Upper lobe of left lung (tissue), 4 donors: ENCODE measurements around the gene UNC79.

ENCODE experiments used
- EP300 ChIP-seq, 4 donors: sonication (generic); formaldehyde crosslinking; IDR thresholded peaks; one replicate each; pipeline ENCODE4 v1.5.1; 2017; ENCODE audit warnings: antibody characterized with exemption in 4 of 4, control low read depth in 2 of 4
- POLR2A ChIP-seq, 4 donors: fragments of 450-650 bp; IDR thresholded peaks; one replicate each; pipeline ENCODE4 v1.5.1; 2016 to 2017; ENCODE audit warnings: antibody characterized with exemption in 4 of 4, mild to moderate bottlenecking in 2 of 4
- POLR2AphosphoS5 ChIP-seq, 2 donors: sonication (generic); formaldehyde crosslinking; IDR thresholded peaks; one replicate each; pipeline ENCODE4 v1.5.1; 2017; ENCODE audit warnings: antibody characterized with exemption in 2 of 2
- TF ChIP-seq, protein P1 (sequence below), 6 experiments: fragments of 450-650 bp in 4 of 6; fragments of 200-600 bp in 2 of 6; sonication (generic) in 2 of 6; IDR thresholded peaks; one replicate each; pipeline ENCODE4 v1.5.1; 2016 to 2019; ENCODE audit warnings: antibody characterized with exemption in 6 of 6

DNA sequence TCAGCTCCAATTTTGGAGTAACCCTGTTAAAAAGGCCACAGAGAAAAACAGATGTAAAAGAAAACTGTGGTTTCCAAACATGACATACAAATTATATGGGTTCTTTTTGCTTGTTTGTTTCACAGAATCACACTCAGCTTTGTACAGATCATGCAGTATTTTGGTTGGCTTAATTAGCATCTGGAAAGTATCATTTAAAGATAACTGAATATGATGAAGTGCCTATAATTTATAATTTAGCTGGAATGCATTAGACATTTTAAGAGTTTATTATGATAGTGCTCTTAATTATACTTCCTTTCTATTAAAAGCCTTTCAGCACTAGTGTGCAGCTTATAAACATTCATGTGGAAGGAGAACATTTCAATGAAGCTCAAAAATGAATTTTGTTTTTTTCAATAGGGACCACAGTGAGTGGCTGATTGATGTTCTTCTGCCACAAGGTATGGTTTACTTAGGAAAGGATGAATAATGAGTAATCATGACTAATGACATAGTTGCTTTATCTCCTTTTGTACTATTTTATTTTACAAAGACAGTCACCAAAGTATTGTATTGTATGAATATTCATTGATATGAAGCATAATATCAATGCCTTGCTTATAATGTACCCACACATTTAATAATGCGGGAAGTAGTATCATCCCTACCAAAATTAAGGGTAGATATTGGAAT lies 98.3 kb downstream of the UNC79 start:
- TF ChIP-seq, protein P1, sequence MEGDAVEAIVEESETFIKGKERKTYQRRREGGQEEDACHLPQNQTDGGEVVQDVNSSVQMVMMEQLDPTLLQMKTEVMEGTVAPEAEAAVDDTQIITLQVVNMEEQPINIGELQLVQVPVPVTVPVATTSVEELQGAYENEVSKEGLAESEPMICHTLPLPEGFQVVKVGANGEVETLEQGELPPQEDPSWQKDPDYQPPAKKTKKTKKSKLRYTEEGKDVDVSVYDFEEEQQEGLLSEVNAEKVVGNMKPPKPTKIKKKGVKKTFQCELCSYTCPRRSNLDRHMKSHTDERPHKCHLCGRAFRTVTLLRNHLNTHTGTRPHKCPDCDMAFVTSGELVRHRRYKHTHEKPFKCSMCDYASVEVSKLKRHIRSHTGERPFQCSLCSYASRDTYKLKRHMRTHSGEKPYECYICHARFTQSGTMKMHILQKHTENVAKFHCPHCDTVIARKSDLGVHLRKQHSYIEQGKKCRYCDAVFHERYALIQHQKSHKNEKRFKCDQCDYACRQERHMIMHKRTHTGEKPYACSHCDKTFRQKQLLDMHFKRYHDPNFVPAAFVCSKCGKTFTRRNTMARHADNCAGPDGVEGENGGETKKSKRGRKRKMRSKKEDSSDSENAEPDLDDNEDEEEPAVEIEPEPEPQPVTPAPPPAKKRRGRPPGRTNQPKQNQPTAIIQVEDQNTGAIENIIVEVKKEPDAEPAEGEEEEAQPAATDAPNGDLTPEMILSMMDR (IDR thresholded peaks at IDR 0.05) = no peak
- TF ChIP-seq POLR2A (IDR thresholded peaks at IDR 0.05) (no peak), POLR2AphosphoS5 (IDR thresholded peaks at IDR 0.05) (no peak), EP300 (IDR thresholded peaks at IDR 0.05) (no peak)
